ENCODE data around the gene PITX2. TPM values are rescaled to one million over a fixed set of nuclear protein-coding genes. Genes with fewer than 3 reads are reported as not detected.

PITX2 gene
- polyA plus RNA-seq, 1 of the 3 experiments (the other 2 are of a cell fraction), result not detected

- DNase-seq, result no peak
- Histone ChIP-seq H2AFZ (ENCODE audit: low read depth) (no peak overlapping the region), H3K4me3 (ENCODE audit: low read depth in 2 of 2, low read length in 1 of 2) (no peak overlapping the region), H3K36me3 (replicated peaks in 1 of 2; ENCODE audit: control insufficient read depth in 1 of 2, insufficient read depth in 2 of 2, low read length in 1 of 2) (no peaks in the 10 kb centered on the region), H3K4me2 (no peak overlapping the region), H3K9me3 (no peaks in the 10 kb centered on the region), H3K79me2 (ENCODE audit: insufficient read depth) (no peaks in the 10 kb centered on the region), H3K4me1 (ENCODE audit: control insufficient read depth in 1 of 2, insufficient read depth in 2 of 2, low read depth in 1 of 2, low read length in 1 of 2) (no peaks in the 10 kb centered on the region), H3K27me3 (ENCODE audit: insufficient read depth) (no peaks in the 10 kb centered on the region), H3F3A (replicated peaks; ENCODE audit: insufficient read depth) (no peaks in the 10 kb centered on the region), H4K20me1 (ENCODE audit: insufficient read depth) (no peaks in the 10 kb centered on the region), H3K27ac (ENCODE audit: low read depth in 2 of 2, low read length in 1 of 2) (no peak overlapping the region), H3K9ac (no peak overlapping the region), H3K9me2 (no peaks in the 10 kb centered on the region)
- TF ChIP-seq YY1 (IDR thresholded peaks at IDR 0.05; ENCODE audit: low read depth) (no peak), RCOR1 (IDR thresholded peaks at IDR 0.05; ENCODE audit: low read length) (no peak), SMC3 (IDR thresholded peaks at IDR 0.05; ENCODE audit: low read depth, low read length) (no peak)
- WGBS (ENCODE audit: low lambda C conversion rate), result 6% methylated on average over 1 of the region's 1 CpG
- ChIA-PET CTCF (interaction anchor here (0.6 to 0.7 kb wide), 2 partner anchors 82 to 1413 kb away, joined by 3 to 4 read pairs; no protein-coding TSS in a partner anchor), POLR2A (no interaction called here)
Observed at GRCh38 chr4:110663206-110663605, 40.3 kb upstream of the PITX2 start.

DNA sequence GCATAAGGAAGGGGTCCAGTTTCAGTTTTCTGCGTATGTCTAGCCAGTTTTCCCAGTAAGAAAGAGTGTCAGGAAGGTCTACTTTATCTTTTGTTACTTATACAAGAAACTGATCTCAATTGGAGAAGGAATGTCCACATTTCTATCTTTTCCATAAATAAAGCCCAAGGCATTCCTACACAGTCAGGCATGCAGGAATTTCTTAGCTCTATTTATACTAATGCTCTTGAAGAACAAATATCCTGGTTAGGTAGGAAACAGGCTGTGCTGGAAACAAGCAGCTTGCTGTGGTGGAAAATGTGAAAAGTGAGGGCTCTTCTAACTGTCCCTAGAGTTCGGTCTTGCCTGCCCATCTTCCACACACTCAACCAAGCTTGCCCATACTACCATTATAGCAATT is 37.9 kb upstream of the PITX2 start:
- 13% methylated on average over 2 of the region's 2 CpGs for WGBS (ENCODE audit: low lambda C conversion rate)
- no peak for DNase-seq
- Histone ChIP-seq H3K4me1 (ENCODE audit: control insufficient read depth in 1 of 2, insufficient read depth in 2 of 2, low read depth in 1 of 2, low read length in 1 of 2) (no peaks in the 10 kb centered on the region), H3K79me2 (ENCODE audit: insufficient read depth) (no peaks in the 10 kb centered on the region), H3K4me3 (ENCODE audit: low read depth in 2 of 2, low read length in 1 of 2) (no peak overlapping the region), H3K9me3 (no peaks in the 10 kb centered on the region), H3K9ac (no peak overlapping the region), H3K4me2 (no peak overlapping the region), H3K27ac (ENCODE audit: low read depth in 2 of 2, low read length in 1 of 2) (no peak overlapping the region), H3K36me3 (replicated peaks in 1 of 2; ENCODE audit: control insufficient read depth in 1 of 2, insufficient read depth in 2 of 2, low read length in 1 of 2) (no peaks in the 10 kb centered on the region), H3K27me3 (ENCODE audit: insufficient read depth) (no peaks in the 10 kb centered on the region), H3F3A (replicated peaks; ENCODE audit: insufficient read depth) (no peaks in the 10 kb centered on the region), H4K20me1 (ENCODE audit: insufficient read depth) (no peaks in the 10 kb centered on the region), H2AFZ (ENCODE audit: low read depth) (no peak overlapping the region), H3K9me2 (no peaks in the 10 kb centered on the region)
- CTCF ChIA-PET, result no interaction called here
- POLR2A ChIA-PET, result no interaction called here
- TF ChIP-seq POLR2AphosphoS5 (IDR thresholded peaks at IDR 0.05; ENCODE audit: low read depth, low read length) (no peak), RXRA (IDR thresholded peaks at IDR 0.05; ENCODE audit: borderline replicate concordance, low read depth) (no peak), RAD21 (IDR thresholded peaks at IDR 0.05; ENCODE audit: low read length) (no peak), JUND (IDR thresholded peaks at IDR 0.05) (no peak), GATA2 (CRISPR knock-in tag; IDR thresholded peaks at IDR 0.05) (no peak), NFIC (IDR thresholded peaks at IDR 0.05; ENCODE audit: borderline replicate concordance) (no peak), FOXJ3 (CRISPR knock-in tag; IDR thresholded peaks at IDR 0.05) (no peak), EP300 (IDR thresholded peaks at IDR 0.05; ENCODE audit: borderline replicate concordance in 1 of 2, low read depth in 1 of 2, low read length in 1 of 2) (no peak), TAF1 (IDR thresholded peaks at IDR 0.05; ENCODE audit: borderline replicate concordance, low read depth, low read length) (no peak), MEF2A (IDR thresholded peaks at IDR 0.05; ENCODE audit: borderline replicate concordance, low read depth) (no peak)
- TF ChIP-seq, protein P1, sequence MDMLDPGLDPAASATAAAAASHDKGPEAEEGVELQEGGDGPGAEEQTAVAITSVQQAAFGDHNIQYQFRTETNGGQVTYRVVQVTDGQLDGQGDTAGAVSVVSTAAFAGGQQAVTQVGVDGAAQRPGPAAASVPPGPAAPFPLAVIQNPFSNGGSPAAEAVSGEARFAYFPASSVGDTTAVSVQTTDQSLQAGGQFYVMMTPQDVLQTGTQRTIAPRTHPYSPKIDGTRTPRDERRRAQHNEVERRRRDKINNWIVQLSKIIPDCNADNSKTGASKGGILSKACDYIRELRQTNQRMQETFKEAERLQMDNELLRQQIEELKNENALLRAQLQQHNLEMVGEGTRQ (IDR thresholded peaks at IDR 0.05; ENCODE audit: borderline replicate concordance, low read depth, low read length), result no peak
- TF ChIP-seq, protein P2, sequence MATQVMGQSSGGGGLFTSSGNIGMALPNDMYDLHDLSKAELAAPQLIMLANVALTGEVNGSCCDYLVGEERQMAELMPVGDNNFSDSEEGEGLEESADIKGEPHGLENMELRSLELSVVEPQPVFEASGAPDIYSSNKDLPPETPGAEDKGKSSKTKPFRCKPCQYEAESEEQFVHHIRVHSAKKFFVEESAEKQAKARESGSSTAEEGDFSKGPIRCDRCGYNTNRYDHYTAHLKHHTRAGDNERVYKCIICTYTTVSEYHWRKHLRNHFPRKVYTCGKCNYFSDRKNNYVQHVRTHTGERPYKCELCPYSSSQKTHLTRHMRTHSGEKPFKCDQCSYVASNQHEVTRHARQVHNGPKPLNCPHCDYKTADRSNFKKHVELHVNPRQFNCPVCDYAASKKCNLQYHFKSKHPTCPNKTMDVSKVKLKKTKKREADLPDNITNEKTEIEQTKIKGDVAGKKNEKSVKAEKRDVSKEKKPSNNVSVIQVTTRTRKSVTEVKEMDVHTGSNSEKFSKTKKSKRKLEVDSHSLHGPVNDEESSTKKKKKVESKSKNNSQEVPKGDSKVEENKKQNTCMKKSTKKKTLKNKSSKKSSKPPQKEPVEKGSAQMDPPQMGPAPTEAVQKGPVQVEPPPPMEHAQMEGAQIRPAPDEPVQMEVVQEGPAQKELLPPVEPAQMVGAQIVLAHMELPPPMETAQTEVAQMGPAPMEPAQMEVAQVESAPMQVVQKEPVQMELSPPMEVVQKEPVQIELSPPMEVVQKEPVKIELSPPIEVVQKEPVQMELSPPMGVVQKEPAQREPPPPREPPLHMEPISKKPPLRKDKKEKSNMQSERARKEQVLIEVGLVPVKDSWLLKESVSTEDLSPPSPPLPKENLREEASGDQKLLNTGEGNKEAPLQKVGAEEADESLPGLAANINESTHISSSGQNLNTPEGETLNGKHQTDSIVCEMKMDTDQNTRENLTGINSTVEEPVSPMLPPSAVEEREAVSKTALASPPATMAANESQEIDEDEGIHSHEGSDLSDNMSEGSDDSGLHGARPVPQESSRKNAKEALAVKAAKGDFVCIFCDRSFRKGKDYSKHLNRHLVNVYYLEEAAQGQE (IDR thresholded peaks at IDR 0.05; ENCODE audit: low read depth, low read length), result no peak
- TF ChIP-seq, protein P3, sequence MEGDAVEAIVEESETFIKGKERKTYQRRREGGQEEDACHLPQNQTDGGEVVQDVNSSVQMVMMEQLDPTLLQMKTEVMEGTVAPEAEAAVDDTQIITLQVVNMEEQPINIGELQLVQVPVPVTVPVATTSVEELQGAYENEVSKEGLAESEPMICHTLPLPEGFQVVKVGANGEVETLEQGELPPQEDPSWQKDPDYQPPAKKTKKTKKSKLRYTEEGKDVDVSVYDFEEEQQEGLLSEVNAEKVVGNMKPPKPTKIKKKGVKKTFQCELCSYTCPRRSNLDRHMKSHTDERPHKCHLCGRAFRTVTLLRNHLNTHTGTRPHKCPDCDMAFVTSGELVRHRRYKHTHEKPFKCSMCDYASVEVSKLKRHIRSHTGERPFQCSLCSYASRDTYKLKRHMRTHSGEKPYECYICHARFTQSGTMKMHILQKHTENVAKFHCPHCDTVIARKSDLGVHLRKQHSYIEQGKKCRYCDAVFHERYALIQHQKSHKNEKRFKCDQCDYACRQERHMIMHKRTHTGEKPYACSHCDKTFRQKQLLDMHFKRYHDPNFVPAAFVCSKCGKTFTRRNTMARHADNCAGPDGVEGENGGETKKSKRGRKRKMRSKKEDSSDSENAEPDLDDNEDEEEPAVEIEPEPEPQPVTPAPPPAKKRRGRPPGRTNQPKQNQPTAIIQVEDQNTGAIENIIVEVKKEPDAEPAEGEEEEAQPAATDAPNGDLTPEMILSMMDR (IDR thresholded peaks at IDR 0.05), result no peak
- TF ChIP-seq, protein P4, sequence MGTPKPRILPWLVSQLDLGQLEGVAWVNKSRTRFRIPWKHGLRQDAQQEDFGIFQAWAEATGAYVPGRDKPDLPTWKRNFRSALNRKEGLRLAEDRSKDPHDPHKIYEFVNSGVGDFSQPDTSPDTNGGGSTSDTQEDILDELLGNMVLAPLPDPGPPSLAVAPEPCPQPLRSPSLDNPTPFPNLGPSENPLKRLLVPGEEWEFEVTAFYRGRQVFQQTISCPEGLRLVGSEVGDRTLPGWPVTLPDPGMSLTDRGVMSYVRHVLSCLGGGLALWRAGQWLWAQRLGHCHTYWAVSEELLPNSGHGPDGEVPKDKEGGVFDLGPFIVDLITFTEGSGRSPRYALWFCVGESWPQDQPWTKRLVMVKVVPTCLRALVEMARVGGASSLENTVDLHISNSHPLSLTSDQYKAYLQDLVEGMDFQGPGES (IDR thresholded peaks at IDR 0.05; ENCODE audit: low read depth, low read length), result no peak
